GM21529 (cell line): ENCODE data around the gene TRAPPC13.
"Not testable (repeated sequence)": the region's sequence is repeated elsewhere in the genome, so short reads cannot be mapped to it uniquely, and the experiment has no call there.

Experiments
- ATAC-seq: cut with Tn5 transposase; IDR thresholded peaks from one replicate; pipeline ENCODE4 v1.9.1; 2021; ENCODE audit not compliant: unreplicated experiment

TRAPPC13 gene

DNA sequence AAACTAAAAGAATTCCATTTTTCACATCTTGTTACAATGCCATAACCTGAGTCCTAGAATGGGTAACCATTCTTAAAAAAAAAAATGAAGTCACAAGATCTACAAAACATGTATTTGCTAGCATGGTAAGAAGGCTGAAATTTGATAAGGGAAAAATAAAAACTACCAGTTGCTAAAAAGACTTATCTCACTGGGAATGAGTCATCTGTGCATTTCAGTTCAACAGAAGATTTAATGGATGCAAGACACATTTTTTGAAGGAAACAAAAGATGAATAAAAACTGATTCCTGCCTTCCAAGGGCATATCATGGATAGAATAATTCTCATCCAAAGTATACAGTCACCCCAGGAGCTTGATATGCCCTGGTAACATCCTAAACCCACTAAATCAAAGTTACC is 49.9 kb downstream of the TRAPPC13 start:
- ATAC-seq, result no peak

DNA sequence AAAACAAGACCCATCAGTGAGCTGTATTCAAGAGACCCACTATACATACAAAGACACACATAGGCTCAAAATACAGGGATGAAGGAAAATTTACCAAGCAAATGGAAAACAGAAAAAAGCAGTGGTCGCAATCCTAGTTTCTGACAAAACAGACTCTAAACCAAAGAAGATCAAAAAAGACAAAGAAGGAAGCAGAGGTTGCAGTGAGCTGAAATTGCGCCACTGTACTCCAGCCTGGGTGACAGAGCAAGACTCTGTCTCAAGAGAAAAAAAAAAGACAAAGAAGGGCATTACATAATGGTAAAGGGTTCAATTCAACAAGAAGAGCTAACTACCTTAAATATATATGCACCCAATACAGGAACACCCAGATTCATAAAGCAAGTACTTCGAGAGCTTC is 51.2 kb downstream of the TRAPPC13 start:
- not testable (repeated sequence) for ATAC-seq

DNA sequence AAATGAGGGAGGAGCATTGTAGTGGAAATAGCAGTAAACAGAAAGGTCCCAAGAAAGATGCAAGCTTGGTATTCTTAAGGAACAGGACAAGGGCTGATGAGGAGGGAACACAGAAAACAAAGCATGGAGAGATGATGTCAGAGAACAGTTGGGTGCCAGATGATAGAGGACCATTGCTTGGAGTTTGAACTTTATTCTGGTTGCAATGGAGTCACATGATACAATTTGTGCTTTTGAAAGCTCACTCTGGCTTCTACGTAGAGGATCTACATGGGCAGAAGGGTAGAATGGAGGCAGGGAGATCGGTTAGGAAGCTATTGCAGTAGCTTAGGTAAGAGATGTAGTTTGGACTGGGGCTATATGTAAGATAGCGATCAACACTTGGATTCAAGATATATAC is 57.3 kb downstream of the TRAPPC13 start:
- ATAC-seq, result no peak

DNA sequence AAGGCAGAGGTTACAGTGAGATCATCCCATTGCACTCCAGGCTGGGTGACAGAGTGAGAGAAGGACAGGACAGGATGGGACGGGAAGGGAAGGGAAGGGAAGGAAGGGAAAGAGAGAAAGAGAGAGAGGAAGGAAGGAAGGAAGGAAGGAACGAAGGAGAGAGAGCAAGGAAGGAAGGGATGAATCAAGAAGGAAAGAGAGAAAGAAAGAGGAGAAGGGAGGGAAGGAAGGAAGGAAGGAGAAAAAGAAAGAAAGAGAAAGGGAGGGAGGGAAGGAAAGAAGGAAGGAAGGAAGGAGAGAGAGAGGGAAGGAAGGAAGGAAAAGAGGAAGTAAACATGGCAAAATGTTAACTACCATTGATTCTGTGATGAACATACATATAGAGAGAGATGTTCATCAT is 68.3 kb downstream of the TRAPPC13 start:
- ATAC-seq, result no peak

DNA sequence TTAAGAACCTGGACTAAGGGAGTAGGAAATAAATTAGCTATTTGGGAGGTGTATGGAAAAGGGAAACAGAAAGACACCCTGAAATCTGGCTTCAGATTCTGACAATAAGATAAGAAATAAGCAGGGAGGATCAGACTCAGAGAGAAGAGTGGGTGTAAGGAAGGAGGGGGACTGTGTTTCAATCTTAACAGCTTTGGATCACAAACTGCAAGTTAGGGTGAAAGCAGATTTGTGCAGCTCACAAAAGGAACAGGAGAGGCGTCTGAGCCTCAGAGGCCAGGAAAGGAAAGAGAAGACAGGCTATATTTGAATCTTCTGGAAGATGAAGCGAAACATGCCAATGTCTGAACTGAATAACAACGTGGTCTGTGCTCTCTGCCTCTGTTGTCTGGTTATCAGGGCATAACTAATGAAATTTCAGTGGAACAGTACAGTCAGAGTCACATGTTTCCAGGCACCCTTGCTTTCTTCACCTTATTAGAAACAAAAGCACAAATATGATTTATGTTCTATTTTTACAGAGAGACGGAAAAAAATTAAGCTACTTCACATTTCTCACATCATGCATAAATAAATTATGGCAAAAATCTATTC is 70.4 kb downstream of the TRAPPC13 start:
- no peak for ATAC-seq

DNA sequence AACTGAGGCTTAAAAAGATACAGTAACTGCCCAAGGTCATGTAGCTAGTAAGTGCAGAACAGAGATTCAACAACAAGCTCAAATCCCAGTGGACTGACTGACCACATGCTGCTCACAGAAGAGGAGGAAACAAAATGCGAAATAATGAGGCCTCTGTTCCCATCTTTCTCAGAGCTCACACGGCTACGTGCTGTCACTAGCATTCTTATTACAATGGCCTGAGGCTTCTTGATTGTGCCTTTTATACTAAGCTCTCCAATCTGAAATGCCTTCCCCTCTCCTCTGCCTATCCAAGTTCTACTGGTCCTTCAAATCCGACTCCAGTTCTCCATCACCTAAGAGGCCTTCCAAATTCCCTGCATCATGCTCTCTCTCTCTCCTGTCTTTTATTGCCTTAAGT is 71.1 kb downstream of the TRAPPC13 start:
- no peak for ATAC-seq

DNA sequence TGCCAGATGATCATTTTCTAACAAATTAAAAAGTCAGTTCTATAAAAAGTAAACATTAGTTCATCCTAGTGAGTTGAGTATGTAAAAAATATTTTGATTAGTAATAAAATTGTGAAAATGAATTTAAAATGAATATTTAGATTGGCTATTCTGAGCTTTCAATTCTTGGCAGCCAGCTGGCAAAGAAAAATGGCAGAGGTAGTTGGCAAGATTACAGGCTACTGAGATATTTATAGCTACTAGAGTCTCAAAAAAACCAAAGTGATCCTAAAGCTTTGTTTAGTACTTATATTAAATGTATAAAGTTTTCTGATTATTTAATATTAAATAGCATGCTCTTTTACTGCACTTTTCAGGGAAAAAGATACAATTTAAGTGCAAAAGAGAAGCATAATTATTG is 72.1 kb downstream of the TRAPPC13 start:
- no peak for ATAC-seq

DNA sequence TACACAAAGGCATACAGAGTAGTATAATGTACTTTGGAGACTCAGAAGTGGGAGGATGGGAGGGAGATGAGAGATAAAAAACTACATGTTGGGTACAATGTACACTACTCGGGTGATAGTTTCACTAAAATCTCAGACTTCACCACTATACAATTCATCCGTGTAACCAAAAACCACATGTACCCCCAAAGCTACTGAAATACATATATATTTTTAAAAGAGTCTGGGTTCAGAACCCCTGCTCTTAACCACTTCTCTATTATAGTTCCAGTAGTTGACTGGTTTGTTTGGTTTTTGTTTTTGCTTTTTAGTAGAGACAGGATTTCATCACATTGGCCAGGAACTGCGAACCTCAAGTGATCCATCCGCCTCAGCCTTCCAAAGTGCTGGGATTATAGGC is 74.5 kb downstream of the TRAPPC13 start:
- peak; percentile 49 for ATAC-seq

DNA sequence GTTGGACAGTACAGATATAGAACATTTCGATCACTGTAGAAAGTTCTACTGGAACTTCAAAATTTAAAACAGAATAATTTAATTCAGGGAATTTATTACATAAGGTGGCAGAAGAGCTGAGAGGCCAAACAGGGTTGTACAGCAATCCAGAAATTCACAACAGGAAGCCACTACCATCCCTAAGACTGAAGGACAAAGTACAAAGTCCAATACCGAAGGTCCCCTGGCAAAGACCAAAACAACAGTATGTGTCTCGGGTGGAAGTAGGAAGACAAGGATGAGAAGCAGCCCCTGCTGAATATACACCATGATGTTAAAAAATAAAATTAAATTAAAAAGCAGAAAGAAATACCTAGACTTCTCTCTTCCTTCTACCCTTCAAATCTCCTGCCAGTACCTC is 77.2 kb downstream of the TRAPPC13 start:
- no peak for ATAC-seq

DNA sequence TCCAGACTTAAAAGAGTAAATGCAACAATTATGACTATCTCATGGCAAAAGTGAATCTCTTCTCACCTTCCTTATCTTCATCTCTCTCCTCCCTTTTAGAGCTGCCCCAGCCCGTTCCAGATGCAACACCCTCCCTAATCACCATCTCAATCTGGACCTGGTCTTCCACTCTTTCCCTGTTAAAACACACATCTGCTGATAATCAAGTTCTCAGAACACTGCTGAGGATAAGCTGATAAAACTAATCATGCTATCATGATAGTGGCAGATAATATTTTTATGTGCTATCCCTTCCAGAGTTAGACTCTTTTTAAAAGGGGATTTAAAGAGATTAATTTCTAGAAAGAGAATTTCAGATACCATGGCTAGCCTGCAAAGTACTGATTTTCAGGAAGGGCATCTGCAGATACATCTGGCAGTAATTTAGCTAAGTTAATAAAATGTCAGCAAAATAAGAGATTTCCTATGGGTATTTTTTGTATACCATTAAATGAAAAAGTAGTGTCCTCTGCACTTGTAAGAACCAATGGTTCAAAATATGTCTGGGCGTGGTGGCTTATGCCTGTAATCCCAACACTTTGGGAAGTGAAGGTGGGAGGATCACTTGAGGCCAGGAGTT is 79.9 kb downstream of the TRAPPC13 start:
- ATAC-seq, result no peak

DNA sequence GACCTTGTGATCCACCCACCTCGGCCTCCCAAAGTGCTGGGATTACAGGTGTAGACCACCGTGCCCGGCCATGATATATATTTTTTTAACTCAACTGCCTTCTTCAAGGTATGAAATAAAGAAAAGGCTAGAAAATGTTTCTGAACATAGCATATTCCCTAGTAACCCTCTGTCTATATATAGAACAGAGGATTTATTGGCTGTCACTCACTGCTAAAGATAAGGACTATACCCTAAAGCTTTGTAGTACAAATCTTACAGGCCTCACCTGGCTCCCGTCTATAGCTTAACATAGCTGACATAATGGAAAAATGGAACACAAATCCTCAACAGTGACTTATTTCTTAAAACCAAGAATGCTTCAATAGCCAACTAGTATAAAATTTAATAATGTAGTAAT is 82.8 kb downstream of the TRAPPC13 start:
- ATAC-seq, result no peak

DNA sequence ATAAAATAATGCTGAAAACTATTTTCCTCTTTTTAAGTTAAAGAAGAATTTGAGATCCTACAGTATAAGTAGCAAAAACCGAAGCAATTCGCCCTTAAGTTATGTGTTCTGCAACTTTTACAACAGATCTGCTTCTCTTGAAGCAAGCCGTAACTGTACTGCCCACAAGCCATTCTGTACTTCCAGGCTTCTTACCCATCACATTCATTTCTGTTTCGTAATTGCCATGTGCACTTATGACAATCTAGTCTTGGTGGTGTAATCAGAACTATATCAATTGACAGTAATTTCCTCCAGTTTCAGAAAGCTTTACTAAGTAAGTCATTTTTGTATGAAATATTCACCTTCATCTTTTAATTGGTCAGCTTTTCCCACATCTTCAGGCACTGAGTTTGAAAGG is 83.3 kb downstream of the TRAPPC13 start:
- no peak for ATAC-seq
